Measurements from ENCODE around the gene ULBP3. TPM values are rescaled to one million over a fixed set of nuclear protein-coding genes. Genes with fewer than 3 reads are reported as not detected.

The ULBP3 gene
- total and polyA plus RNA-seq, 2 of the 13 experiments (the other 11 are each of a cell fraction or from before 2014, with no cell fraction given) = 0.42 to 0.48 TPM

DNA sequence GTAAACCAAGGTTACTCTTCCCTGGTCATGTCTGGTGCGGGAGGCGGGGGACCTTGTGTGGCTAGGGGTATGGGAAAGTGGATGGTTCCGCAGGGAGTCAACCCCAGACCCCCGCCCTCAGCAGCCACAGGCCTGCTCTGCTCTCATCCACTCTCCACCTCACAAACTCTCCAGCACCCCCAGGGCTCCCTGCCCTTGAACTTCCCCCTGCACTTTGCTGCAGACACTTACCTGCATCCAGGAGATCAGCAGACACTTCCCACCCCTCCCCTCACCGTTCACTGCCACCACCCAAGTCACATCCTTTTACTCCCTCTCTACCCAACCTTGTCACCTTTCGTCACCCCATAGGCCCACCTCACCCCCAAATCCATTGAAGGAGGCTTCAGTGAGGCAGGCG is 39.6 kb downstream of the ULBP3 start:
- no TSS peak for BruUV-seq (replicated peaks)
- no peak overlapping the region for H3K9ac ChIP-seq (ENCODE audit: insufficient read depth, low read depth, low read length)

DNA sequence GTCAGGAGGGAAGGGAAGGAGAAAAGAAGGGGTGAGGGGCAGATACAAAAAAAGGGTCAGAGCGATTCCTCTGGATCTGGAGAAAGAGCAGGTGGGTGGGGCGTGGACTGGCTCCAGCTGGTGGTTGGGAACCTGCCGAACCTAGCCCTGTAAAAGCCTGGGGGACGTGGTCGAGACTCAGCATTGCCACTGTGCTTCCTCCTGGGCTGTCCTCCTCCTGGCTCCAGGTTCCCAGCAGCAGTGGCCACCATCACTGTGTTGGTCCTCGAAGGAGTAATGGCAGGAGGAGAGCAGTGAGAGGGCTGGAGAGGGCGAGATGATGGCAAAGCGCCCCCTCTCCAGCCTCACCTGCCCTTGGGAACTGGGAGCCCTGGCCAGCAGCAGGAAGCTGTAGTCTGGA is 40.1 kb downstream of the ULBP3 start:
- DNase-seq (ENCODE audit: low spot score) (no peak), ATAC-seq (no peak), FAIRE-seq (no peak)
- Histone ChIP-seq H3K79me2 (ENCODE audit: insufficient read depth, low read length) (no peaks in the 10 kb centered on the region), H3K9ac (ENCODE audit: insufficient read depth, low read depth, low read length) (no peak overlapping the region), H3K9me3 (ENCODE audit: low read length) (no peaks in the 10 kb centered on the region), H3K4me1 (ENCODE audit: insufficient read depth, low read length) (no peaks in the 10 kb centered on the region), H3K27ac (ENCODE audit: extremely low read length, insufficient read depth, low read length) (no peak overlapping the region), H3K27me3 (ENCODE audit: control insufficient read depth in 1 of 2, insufficient read depth in 2 of 2, low read length in 2 of 2) (peaks cover 9 to 63% of the 10 kb centered on the region in 2 experiments), H3K4me2 (ENCODE audit: low read depth, low read length) (no peak overlapping the region), H3K36me3 (replicated peaks in 1 of 2; ENCODE audit: control insufficient read depth in 1 of 2, insufficient read depth in 2 of 2, low read length in 2 of 2) (no peaks in the 10 kb centered on the region), H3K4me3 (replicated peaks in 1 of 3; ENCODE audit: insufficient read depth in 1 of 3, low read depth in 2 of 3, low read length in 3 of 3) (no peak overlapping the region), H2AFZ (ENCODE audit: low read length) (no peak overlapping the region), H4K20me1 (ENCODE audit: insufficient read depth, low read length) (no peaks in the 10 kb centered on the region)
- TF ChIP-seq PAF1 (CRISPR knock-in tag; IDR thresholded peaks at IDR 0.05) (no peak), ZNF616 (CRISPR knock-in tag; IDR thresholded peaks at IDR 0.05; ENCODE audit: low read depth) (no peak), ZKSCAN1 (IDR thresholded peaks at IDR 0.05; ENCODE audit: low read length) (no peak), ZNF10 (CRISPR knock-in tag; IDR thresholded peaks at IDR 0.05; ENCODE audit: borderline replicate concordance, low read depth) (no peak), XBP1 (CRISPR knock-in tag; IDR thresholded peaks at IDR 0.05) (no peak), YEATS2 (CRISPR knock-in tag; IDR thresholded peaks at IDR 0.05; ENCODE audit: borderline replicate concordance) (no peak), ZNF556 (CRISPR knock-in tag; IDR thresholded peaks at IDR 0.05; ENCODE audit: borderline replicate concordance) (no peak), ZNF747 (CRISPR knock-in tag; IDR thresholded peaks at IDR 0.05; ENCODE audit: borderline replicate concordance) (no peak), PHF8 (CRISPR knock-in tag; IDR thresholded peaks at IDR 0.05) (no peak), HNRNPLL (IDR thresholded peaks at IDR 0.05; ENCODE audit: low read depth, low read length, poor library complexity, severe bottlenecking) (no peak), ZNF652 (CRISPR knock-in tag; IDR thresholded peaks at IDR 0.05; ENCODE audit: borderline replicate concordance, low read depth) (no peak), BORCS8-MEF2B (CRISPR knock-in tag; IDR thresholded peaks at IDR 0.05) (no peak), U2AF2 (IDR thresholded peaks at IDR 0.05; ENCODE audit: low read depth, low read length) (no peak), HOXA9 (CRISPR knock-in tag; IDR thresholded peaks at IDR 0.05; ENCODE audit: borderline replicate concordance) (no peak), FOXC1 (CRISPR knock-in tag; IDR thresholded peaks at IDR 0.05; ENCODE audit: borderline replicate concordance) (no peak), ZNF7 (CRISPR knock-in tag; IDR thresholded peaks at IDR 0.05) (no peak), ZNF354B (CRISPR knock-in tag; IDR thresholded peaks at IDR 0.05) (no peak), EZH2 (conservative IDR thresholded peaks at IDR 0.05; ENCODE audit: low read depth, low read length) (no peak), SATB2 (CRISPR knock-in tag; IDR thresholded peaks at IDR 0.05) (no peak), ZNF335 (CRISPR knock-in tag; IDR thresholded peaks at IDR 0.05) (no peak)
- WGBS (ENCODE audit: low lambda C conversion rate) = 14% methylated on average over 8 of the region's 8 CpGs
- CTCF ChIA-PET (ENCODE audit: low intra/inter-chr PET ratio, low total read pairs) = no interaction called here
- in situ Hi-C loops (cut with HindIII; ENCODE audit: extremely low pct_ligation_motif_present, low pct_unique_long_range_greater_than_20kb) = loop anchor here (5.0 kb wide), 1 partner anchor 96 kb away; no protein-coding TSS in a partner anchor
- POLR2A ChIA-PET = no interaction called here
- intact Hi-C loops (cut with micrococcal nuclease; ENCODE audit: unreplicated experiment) = no loop called here
- no TSS peak for BruUV-seq (replicated peaks)

More for the DNA sequence above, 39.6 kb downstream of the ULBP3 start:
- Histone ChIP-seq H3K4me2 (ENCODE audit: low read depth, low read length) (no peak overlapping the region), H3K27ac (ENCODE audit: extremely low read length, insufficient read depth, low read length) (no peak overlapping the region), H4K20me1 (ENCODE audit: insufficient read depth, low read length) (no peaks in the 10 kb centered on the region), H2AFZ (ENCODE audit: low read length) (no peak overlapping the region), H3K79me2 (ENCODE audit: insufficient read depth, low read length) (no peaks in the 10 kb centered on the region), H3K36me3 (replicated peaks in 1 of 2; ENCODE audit: control insufficient read depth in 1 of 2, insufficient read depth in 2 of 2, low read length in 2 of 2) (no peaks in the 10 kb centered on the region), H3K4me3 (replicated peaks in 1 of 3; ENCODE audit: insufficient read depth in 1 of 3, low read depth in 2 of 3, low read length in 3 of 3) (no peak overlapping the region), H3K27me3 (ENCODE audit: control insufficient read depth in 1 of 2, insufficient read depth in 2 of 2, low read length in 2 of 2) (peaks cover 9 to 64% of the 10 kb centered on the region in 2 experiments), H3K9me3 (ENCODE audit: low read length) (no peaks in the 10 kb centered on the region), H3K4me1 (ENCODE audit: insufficient read depth, low read length) (no peaks in the 10 kb centered on the region)
- ATAC-seq (no peak), FAIRE-seq (no peak), DNase-seq (ENCODE audit: low spot score) (no peak)
- POLR2A ChIA-PET = no interaction called here
- intact Hi-C loops (cut with micrococcal nuclease; ENCODE audit: unreplicated experiment) = no loop called here
- WGBS (ENCODE audit: low lambda C conversion rate) = 26% methylated on average over 7 of the region's 7 CpGs
- in situ Hi-C loops (cut with HindIII; ENCODE audit: extremely low pct_ligation_motif_present, low pct_unique_long_range_greater_than_20kb) = loop anchor here (5.0 kb wide), 1 partner anchor 97 kb away; no protein-coding TSS in a partner anchor
- CTCF ChIA-PET (ENCODE audit: low intra/inter-chr PET ratio, low total read pairs) = no interaction called here
- no peak for TF ChIP-seq TCF7L2 (IDR thresholded peaks at IDR 0.05; ENCODE audit: low read depth, low read length)
- TF ChIP-seq EZH2 (conservative IDR thresholded peaks at IDR 0.05; ENCODE audit: low read depth, low read length) = no peak
